Vagina (tissue), 2 donors: ENCODE measurements around the gene CCM2.

Experiments
- CTCF ChIP-seq, 3 experiments: fragments of 450-650 bp in 2 of 3; fragments of 200-600 bp in 1 of 3; sonication (generic) in 1 of 3; IDR thresholded peaks; one replicate each; pipeline ENCODE4 v1.5.1; 2017 to 2019; ENCODE audit warnings: antibody characterized with exemption in 3 of 3, mild to moderate bottlenecking in 2 of 3, moderate library complexity in 2 of 3
- POLR2A ChIP-seq, 2 donors: fragments of 450-650 bp; IDR thresholded peaks; one replicate each; pipeline ENCODE4 v1.6.1; 2017; ENCODE audit warnings: antibody characterized with exemption in 2 of 2, mild to moderate bottlenecking in 2 of 2, moderate library complexity in 2 of 2

- TF ChIP-seq CTCF (IDR thresholded peaks at IDR 0.05), result no peak
- no peak for TF ChIP-seq POLR2A (IDR thresholded peaks at IDR 0.05)
Observed at GRCh38 chr7:45073031-45073785, 73.2 kb downstream of the CCM2 start.
